ENCODE measurements around the gene VSX2.
"Not testable (repeated sequence)": the region's sequence is repeated elsewhere in the genome, so short reads cannot be mapped to it uniquely, and the experiment has no call there.

Gene VSX2

DNA sequence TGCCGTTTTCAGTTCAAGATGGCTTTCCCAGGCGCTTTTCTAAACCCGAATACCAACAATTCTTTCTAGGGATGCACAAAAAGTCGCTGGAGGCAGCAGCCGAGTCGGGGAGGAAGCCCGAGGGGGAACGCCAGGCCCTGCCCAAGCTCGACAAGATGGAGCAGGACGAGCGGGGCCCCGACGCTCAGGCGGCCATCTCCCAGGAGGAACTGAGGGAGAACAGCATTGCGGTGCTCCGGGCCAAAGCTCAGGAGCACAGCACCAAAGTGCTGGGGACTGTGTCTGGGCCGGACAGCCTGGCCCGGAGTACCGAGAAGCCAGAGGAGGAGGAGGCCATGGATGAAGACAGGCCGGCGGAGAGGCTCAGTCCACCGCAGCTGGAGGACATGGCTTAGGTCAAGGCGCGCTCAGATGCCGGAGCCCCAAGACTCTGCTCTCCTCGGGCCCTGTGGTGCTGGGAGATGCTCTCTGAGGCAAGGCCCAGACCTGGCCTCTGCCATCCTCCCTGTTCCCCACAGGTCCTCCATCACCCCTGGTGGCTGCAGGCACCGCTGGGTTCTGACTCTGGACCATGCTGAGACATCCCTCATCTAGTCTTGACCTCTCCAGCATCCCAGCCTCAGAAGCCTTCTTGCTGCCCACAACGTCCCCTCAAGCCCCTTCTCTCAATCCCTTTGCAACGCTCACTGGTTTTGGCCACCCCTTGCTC, 21.4 kb downstream of the VSX2 start:
- no peak for DNase-seq

DNA sequence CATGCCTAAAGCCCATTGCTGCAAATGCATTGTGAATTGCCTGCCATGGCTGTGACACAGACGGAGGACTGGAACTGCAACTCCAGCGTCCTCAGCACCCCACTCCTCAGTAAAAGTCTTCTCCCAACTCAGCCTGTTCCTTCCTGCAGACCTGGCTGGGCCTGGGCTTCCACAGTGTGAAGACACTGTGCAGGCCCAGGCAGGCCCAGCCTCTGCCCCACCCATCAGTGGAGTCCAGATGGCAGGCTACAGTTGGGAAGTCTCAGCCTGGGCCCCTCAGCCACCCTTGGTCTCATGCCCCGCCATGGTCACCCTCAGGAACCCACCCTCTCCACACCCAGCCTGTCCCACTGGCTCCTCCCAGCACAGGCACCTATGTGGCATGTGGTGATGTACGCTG, 22.0 kb downstream of the VSX2 start:
- no peak for DNase-seq

DNA sequence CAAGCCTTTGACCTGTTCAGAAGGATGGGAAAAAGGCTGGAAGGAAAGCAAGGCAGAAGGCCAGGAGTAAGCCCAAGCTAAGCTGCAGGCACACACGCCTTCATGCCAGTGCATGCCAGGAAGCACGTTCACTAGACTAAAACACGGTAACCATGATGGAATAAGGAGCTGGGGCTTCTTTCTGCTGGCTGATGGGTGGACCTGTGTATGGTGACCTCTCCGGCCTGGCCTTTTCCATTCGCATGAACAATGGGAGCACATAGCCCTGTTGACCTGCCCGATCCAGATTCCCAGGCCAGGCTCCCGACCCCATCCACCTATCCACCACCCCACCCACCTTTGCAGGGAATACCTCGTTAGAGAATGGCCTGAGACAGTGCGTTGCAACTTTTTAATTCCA, 22.8 kb downstream of the VSX2 start:
- DNase-seq, result no peak

DNA sequence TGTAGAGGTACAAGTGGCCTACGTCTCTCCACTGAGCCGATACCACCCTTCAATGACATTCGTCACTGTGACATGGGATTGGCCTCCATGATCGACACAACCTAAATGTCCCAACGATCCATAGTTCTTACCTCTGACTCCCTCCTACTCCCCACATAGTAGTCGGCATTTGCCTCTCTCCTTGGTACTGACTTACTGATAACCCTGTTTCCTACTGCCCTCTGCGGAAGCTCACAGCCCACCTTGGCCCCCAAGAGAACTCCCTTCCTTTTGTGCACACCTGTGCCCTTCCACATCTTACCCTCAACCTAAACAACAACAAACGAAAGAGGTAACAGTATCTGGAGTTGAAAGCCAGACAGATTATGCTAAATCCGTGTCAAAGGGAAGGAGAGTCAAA, 23.9 kb downstream of the VSX2 start:
- no peak for DNase-seq

DNA sequence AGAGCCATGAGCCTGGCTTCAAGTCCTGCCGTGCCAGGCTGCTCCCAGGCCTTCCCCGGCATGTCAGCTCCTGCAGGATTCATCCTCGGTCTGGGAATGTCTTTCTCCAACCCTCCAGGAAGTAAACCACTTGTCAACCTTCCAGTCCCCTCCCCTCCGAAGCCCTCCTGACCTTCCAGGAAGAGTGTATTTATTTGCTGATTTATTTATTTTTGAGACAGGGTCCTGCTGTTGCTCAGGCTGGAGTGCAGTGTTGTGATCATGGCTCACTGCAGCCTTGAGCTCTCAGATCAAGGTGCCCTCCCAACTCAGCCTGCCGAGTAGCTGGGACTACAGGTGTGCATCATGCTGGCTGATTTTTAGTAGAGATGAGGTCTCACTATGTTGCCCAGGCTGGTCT, 24.7 kb downstream of the VSX2 start:
- no peak for DNase-seq

- no peak for DNase-seq
Measured at GRCh38 chr14:74265301-74265965, 26.2 kb downstream of the VSX2 start.

DNA sequence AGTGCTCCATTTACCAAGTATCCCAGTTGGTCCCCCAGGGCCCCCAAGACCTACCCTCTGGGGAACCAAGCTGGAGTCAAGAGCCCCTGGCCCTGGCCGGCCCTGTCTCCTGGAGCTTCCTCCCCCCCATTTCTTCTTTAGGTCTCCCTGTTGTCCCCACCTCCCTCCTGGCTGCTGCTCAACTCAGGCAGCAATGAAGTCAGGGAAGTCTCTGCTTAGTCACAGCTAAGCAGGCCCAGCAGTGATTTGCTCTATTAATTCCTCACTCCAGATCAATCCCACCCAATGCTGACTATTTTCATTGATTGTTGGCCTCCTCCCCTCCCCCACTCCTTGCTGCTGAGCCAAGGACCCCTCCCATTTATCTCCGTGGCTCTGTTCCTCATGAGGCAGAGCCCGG, 28.3 kb downstream of the VSX2 start:
- DNase-seq, result no peak

- not testable (repeated sequence) for DNase-seq
Measured at GRCh38 chr14:74270382-74271177, 31.3 kb downstream of the VSX2 start.

GRCh38 chr14:74271365-74271764, 32.1 kb downstream of the VSX2 start:
- DNase-seq, result no peak

- DNase-seq, result peak in 1 of 3 experiments; percentile 39
Measured at GRCh38 chr14:74275241-74275841, 36.1 kb downstream of the VSX2 start.

GRCh38 chr14:74278080-74278479, 38.8 kb downstream of the VSX2 start:
- DNase-seq, result no peak

DNA sequence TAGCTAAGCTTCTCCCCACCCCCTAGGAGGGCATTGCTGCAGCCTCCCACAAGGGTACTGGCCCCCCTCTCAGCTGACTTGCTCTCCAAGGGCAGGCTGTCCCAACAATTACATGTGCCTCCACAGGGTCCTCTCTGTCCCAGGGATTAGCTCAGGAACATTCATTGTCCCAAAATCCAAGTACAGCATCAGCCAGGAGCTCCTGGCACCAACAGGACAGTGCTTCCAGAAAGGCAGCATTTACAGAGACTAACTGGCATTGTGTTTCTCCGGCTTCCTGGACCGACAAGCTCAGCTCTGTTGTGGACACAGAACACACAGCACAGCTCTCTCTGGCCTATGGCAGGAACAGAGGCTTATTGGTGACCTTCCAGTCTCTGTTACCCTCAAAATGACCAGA, 41.8 kb downstream of the VSX2 start:
- DNase-seq, result no peak

DNA sequence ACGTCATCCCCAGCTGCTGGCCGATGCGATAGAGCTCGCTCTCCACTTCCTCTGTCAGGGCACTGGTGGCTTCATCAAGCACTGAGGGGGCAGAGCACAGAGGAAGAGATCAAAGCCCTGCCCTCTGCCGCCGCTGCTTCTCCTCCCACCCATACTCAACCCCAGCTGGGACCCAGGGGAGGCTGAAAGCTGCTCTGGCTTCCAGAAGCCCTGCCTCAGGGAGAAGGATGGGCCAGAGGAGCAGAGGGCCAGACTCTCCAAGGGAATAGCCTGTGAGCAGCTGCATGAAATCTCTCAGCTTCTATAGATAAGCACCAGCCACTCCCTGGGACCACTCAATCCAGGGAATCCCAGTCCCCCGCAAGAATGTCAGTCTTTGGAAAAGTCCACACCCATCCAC, 47.5 kb downstream of the VSX2 start:
- DNase-seq, result no peak

- DNase-seq, result no peak
Measured at GRCh38 chr14:74289801-74290200, 50.6 kb downstream of the VSX2 start.

GRCh38 chr14:74290415-74290814, 51.2 kb downstream of the VSX2 start:
- peak in 1 of 3 experiments; percentile 29 for DNase-seq

- DNase-seq, result no peak
Measured at GRCh38 chr14:74292061-74292460, 52.8 kb downstream of the VSX2 start.

- DNase-seq, result no peak
Measured at GRCh38 chr14:74293606-74294005, 54.4 kb downstream of the VSX2 start.

DNA sequence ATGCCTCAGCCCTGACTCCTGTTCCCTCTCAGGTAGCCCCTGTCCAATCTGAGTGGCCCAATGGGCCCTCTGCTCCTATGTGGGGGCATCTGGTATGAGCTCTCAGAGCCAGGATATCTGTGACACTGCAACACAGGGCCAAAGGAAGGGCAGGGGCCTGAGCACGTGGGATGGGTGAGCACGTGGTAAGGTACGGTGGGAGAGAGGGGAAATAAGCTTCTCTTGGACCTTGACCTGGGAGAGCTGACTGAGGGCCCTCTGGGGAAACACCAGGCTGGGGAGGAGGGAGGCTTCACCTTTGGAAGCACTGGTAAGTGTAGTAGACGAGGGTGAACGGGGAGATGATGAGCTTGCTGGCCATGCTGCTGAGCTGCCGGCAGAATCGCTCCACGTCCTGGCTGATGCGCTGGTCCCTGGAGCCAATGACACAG, 56.8 kb downstream of the VSX2 start:
- DNase-seq, result no peak

DNA sequence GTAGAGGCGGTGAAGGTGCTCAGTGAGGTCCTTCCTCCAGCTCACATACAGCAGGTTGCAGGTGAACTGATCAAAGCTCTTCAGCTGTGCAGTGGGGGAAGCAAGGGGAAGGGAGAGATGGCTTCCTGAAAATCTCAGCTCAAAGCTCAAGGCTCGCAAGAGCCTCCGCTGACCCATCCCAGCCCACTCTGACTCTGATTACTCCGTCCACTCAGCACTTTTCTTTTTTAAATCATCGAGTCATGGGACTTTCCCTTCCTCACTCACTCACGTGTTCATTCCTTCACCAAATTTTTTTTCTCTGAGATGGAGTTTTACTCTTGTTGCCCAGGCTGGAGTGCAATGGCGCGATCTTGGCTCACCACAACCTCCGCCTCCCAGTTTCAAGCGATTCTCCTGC, 58.7 kb downstream of the VSX2 start:
- no peak for DNase-seq

- DNase-seq, result no peak
Measured at GRCh38 chr14:74299061-74299545, 59.9 kb downstream of the VSX2 start.

DNA sequence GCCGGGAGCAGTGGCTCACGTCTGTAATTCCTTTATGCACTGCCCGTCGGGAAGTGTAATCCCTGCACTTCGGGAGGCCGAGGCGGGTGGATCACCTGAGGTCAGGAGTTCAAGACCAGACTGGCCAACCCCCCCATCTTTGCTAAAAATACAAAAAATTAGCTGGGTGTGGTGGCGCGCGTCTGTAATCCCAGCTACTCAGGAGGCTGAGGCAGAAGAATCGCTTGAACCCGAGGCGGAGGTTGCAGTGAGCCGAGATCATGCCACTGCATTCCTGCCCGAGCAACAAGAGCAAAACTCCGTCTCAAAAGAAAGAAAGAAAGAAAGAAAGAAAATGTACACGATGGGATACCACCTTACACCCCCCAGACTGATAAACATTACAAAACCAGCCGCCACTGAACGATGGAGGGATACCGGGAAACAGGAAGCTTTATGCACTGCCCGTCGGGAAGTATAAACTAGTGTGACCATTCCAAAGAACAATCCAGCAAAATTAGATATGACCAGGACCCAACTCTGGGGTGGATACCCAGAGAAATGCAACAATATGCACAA, 62.4 kb downstream of the VSX2 start:
- DNase-seq, result no peak

DNA sequence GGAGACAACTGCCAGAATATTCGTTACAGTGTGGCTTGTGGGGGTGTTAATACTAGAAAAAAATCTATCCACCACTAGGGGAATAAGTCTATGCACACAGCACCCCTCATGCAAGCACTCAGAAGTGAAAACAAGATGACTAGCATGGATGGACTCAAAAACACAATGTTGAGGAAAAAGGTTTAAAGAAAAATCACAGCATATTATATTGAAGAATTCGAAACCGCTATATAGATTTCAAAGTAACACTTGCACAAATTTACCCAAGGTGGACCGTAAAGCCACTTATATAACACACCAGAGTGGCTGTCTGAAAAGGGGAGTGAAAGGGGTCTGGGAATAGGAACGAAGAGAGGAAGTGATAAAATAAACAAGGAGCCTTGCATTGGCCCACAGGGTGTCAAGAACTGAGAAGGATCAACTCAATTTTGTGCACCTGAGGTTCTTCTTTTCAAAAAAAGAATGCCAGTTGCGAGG, 62.9 kb downstream of the VSX2 start:
- peak in 2 of 3 experiments; percentile 24 to 81 for DNase-seq
